NOMO-1 (cell line): ENCODE data around the gene GMPPA.

Experiments used
- DNase-seq, 2 experiments: peaks; one replicate each; lab custom pipeline; 2025; ENCODE audit not compliant: unreplicated experiment in 2 of 2; lab: John Stamatoyannopoulos, UW

Gene GMPPA

DNA sequence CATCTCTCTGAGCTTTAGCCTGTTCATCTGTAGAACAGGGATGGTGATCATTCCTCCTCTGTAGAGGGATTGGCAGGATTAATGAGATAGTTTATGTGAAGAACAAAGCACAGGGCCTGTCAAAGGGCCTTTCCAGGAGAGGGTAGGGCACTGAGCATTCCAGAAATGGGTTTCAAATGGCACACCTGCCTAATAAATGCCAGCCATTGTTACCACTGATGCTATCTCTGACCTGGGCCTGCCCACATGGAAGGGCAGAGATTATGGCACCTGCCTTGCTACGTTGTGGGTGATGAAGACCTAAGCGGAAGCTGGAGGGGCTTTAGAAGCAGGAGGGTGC lies 31.0 kb upstream of the GMPPA start:
- DNase-seq, result no peak

GRCh38 chr2:219468410-219469185 lies 30.1 kb upstream of the GMPPA start:
- no peak for DNase-seq

DNA sequence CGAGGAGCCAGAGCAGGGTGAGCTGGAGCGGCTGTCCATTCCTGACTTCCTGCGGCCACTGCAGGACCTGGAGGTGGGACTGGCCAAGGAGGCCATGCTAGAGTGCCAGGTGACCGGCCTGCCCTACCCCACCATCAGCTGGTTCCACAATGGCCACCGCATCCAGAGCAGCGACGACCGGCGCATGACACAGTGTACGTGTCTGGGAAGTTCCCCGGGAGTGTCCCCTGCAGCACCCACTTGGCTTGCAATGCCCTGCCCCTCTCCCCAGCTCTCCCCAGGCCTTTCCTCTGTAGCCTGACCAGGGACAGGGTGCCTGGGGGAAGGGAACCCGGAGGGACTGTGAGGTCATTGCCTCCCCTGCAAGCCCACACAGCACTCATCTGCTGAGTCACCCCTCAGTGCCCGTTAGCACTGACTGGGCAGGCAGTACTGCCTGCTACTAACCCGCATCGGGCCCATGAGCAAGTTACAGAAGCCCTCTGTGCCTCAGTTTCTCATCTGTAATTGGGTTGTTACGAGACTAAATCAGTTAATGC lies 29.4 kb upstream of the GMPPA start:
- DNase-seq, result no peak

- DNase-seq, result no peak
These were observed 28.3 kb upstream of the GMPPA start for GRCh38 chr2:219470429-219470828.

DNA sequence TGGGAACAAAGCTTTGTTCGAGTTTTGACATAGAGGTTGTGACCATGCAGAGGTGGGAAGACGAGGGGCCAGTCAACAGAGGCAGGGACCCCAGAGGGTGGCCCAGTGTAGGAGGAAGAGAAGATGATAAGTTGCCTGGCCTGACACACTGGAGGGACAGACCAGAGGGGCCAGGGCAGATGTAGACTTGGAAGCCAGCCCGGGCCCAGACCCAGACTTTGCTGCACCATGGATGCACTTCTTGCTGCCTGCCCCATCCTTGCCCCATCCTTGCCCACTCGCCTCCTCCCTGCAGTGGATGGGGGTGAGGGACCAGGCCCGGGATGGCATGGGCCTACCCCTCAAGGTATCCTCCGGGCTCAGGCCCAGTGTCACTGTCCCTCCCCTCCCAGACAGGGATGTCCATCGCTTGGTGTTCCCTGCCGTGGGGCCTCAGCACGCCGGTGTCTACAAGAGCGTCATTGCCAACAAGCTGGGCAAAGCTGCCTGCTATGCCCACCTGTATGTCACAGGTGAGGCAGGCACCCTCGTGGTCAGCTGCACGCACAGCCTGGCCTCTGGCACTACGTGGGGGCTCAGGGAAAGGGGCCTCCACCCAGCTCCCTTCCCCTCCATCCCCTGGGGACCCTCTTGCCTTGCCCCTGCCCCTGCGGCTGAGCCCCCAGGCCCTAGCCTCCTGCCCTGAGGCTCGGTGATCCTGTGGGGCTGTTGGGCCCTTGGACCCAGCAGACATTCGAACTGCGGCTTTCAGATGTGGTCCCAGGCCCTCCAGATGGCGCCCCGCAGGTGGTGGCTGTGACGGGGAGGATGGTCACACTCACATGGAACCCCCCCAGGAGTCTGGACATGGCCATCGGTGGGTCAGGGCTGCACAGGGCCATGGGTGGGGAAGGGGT lies 27.0 kb upstream of the GMPPA start:
- DNase-seq, result no peak

- no peak for DNase-seq
These were observed 26.0 kb upstream of the GMPPA start for GRCh38 chr2:219472629-219473187.

DNA sequence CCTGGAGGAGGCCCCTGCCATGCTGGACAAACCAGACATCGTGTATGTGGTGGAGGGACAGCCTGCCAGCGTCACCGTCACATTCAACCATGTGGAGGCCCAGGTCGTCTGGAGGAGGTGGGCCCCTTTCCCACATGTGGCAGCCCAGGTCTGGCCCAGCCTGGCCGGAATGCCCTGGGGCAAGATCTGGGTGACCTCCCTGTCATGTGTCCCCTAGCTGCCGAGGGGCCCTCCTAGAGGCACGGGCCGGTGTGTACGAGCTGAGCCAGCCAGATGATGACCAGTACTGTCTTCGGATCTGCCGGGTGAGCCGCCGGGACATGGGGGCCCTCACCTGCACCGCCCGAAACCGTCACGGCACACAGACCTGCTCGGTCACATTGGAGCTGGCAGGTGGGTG lies 25.2 kb upstream of the GMPPA start:
- no peak for DNase-seq

DNA sequence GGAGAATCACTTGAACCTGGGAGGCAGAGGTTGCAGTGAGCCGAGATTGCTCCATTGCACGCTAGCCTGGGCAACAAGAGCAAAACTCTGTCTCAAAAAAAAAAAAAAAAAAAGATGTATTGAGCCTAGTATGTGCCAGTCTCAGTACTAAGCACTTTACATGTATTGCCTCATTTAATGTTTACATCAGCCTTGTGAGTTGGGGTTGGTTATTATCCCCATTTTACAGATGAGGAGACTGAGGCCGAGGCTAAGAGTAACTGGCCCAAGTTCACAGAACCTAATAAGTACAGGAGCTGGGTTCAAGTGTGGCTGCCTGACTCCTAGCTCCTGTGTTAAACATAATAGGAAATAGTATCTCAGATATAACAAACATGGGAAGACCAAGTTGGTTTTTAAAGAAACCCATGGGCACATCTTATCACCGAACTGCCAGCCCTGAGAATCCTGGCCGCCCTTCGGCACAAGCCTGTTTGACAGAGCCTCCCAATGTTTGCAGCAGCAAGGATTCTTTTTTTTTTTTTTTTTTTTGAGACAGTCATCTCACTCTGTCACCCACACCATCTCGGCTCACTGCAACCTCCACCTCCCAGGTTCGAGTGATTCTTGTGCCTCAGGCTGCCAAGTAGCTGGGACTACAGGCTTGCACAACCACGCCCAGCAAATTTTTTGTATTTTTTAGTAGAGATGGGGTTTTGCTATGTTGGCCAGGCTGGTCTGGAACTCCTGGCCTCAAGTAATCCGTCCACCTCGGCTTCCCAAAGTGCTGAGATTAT lies 24.2 kb upstream of the GMPPA start:
- DNase-seq, result no peak

DNA sequence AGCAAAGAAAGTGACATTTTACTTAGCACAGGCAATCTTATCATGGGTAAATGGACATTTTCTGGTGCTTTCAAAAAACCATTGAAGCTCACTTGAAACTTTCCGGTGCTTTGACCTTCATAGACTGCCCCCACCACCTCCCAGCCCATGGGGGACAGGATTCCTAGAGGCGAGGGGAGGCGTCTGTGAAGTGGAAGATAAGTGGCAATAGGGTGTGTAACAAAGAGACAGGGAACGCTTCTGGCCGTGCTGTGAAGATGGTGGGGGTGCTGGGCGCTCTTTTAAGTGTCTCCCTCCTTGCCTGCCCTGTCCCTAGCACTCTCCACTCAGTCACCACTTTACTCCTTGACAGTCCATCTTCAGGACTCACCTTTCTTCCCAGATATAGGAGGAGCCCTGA lies 23.4 kb upstream of the GMPPA start:
- DNase-seq, result no peak

GRCh38 chr2:219475697-219476651 lies 22.7 kb upstream of the GMPPA start:
- peak; percentile 28 to 41 for DNase-seq

- no peak for DNase-seq
These were observed 22.0 kb upstream of the GMPPA start for GRCh38 chr2:219476652-219477151.

DNA sequence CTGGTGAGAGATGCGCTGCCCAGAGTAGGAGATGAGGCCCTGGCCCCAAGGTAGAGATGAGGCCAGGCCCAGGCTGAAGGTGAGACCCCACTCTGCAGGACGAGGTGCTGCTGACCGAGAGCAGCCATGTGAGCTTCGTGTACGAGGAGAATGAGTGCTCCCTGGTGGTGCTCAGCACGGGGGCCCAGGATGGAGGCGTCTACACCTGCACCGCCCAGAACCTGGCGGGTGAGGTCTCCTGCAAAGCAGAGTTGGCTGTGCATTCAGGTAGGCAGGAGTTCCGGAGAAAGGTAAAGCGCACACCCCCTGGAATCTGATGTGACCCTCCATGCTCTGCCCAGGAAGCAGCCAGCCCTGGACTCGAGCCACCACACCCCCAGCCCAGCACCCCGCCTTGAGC lies 21.5 kb upstream of the GMPPA start:
- DNase-seq, result no peak

- DNase-seq, result no peak
These were observed 20.9 kb upstream of the GMPPA start for GRCh38 chr2:219477815-219478214.

DNA sequence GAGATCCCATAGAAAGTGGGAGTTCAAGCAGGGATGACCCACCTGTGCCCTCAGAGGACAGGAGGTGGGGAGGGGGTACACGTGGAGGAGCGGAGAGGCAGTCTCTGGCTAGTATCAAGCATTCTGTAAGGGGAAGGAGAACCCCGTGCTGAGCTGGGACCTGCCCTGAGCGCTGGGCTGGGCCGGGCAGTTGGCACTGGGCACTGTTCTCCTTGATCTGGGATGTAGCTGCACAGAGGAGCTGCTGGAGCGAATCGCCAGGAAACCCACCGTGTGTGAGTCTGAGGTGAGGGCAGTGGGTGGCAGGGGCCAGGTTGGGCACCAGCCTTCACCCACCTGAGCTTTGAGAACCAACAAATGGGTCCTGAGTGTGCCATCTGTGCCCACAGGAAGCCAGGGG lies 19.8 kb upstream of the GMPPA start:
- no peak for DNase-seq

GRCh38 chr2:219480004-219480403 lies 18.7 kb upstream of the GMPPA start:
- DNase-seq, result no peak

DNA sequence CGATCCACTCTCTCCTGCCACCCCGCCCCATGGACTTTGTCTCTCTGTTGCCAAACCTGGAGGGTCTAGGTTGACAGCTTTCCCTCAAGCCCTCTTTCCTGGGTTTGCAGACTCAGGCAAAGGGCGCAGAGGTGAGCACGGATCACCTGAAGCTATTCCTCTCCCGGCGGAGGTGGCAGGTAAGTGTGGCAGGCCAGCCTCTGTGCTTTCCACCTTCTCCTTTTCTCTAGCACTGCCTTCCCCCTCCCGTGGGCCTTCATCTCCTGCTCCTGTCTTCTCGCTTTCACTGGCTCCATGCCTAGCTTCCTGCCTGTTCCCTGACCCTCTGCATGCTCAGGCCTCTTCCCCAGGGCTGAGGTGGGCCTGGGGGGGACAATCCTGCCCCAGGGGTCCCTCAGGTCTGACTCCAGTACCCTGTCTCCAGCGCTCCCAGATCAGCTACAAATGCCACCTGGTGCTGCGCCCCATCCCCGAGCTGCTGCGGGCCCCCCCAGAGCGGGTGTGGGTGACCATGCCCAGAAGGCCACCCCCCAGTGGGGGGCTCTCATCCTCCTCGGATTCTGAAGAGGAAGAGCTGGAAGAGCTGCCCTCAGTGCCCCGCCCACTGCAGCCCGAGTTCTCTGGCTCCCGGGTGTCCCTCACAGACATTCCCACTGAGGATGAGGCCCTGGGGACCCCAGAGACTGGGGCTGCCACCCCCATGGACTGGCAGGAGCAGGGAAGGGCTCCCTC lies 15.9 kb upstream of the GMPPA start:
- no peak for DNase-seq

DNA sequence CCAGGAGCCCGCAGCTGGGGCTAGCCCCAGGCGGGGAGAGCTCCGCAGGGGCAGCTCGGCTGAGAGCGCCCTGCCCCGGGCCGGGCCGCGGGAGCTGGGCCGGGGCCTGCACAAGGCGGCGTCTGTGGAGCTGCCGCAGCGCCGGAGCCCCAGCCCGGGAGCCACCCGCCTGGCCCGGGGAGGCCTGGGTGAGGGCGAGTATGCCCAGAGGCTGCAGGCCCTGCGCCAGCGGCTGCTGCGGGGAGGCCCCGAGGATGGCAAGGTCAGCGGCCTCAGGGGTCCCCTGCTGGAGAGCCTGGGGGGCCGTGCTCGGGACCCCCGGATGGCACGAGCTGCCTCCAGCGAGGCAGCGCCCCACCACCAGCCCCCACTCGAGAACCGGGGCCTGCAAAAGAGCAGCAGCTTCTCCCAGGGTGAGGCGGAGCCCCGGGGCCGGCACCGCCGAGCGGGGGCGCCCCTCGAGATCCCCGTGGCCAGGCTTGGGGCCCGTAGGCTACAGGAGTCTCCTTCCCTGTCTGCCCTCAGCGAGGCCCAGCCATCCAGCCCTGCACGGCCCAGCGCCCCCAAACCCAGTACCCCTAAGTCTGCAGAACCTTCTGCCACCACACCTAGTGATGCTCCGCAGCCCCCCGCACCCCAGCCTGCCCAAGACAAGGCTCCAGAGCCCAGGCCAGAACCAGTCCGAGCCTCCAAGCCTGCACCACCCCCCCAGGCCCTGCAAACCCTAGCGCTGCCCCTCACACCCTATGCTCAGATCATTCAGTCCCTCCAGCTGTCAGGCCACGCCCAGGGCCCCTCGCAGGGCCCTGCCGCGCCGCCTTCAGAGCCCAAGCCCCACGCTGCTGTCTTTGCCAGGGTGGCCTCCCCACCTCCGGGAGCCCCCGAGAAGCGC lies 15.0 kb upstream of the GMPPA start:
- no peak for DNase-seq
